Activated CD4-positive, CD25-positive, alpha-beta regulatory T cell treated with anti-CD3 and anti-CD28 coated beads, Interleukin-2, amount 50 U/mL, for 16 hours (primary cell): Measurements from ENCODE around the gene NDUFA7.
"Not testable (repeated sequence)": the region's sequence is repeated elsewhere in the genome, so short reads cannot be mapped to it uniquely, and the experiment has no call there.

Experiments
- DNase-seq: peaks from one replicate; pipeline ENCODE4 v3.0.0-alpha.2; 2020; ENCODE audit warnings: low read depth, low spot score

Gene NDUFA7

GRCh38 chr19:8342316-8342683 lies 21.1 kb upstream of the NDUFA7 start:
- no peak for DNase-seq

- DNase-seq, result not testable (repeated sequence)
Measured at GRCh38 chr19:8341504-8341903, 20.3 kb upstream of the NDUFA7 start.

DNA sequence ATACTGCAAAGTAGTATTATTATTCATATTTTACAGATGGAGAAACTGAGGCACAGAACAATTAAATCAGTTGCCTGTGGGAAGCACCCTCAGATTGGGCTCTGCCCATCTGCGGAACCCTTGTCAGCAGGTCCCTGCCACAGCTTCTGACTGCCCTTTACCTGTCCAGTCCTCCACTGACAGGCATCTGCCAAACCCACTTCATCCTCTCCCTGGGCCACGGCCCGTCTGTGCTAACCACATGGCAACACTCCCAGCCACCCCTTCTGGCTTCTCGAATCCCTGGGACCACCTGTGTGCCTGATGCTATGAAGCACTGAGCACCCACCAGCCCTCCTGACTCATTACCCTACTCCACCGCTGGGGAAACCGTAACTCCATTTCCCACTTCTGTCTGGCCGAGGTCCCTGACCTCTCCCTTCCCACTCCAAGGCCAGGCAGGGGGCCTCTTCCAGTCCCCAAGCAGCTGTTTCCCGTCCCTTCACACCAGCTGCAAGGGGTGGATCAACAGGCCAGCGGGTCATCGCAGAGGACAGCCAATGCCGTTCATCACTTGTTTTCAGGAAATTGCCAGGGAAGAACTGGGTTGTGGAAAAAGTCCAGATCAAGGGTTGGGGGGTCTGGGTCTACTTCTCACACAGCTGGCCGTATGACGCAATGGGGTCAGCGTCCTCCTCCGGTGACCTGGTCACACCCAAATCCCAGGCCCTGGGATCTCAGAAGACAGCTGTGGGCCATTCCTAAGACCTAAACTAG lies 19.3 kb upstream of the NDUFA7 start:
- no peak for DNase-seq

DNA sequence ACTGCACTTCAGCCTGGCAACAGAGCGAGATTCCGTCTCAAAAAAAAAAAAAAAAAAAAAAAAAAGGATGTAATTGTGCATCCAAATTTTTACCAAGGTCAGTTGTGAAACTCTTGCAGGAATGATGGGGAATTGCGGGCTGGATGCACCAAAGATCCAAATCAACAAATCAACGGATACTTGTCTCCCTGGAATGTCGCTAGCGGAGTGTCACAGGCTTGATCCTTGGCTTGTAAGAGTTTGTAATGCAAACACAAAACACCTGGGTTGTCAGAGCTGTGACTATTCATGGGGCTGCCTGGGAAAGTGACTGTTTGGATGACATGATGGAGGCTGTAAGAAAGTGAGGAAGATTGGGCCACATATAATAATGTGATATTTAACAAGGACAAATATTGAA lies 17.7 kb upstream of the NDUFA7 start:
- DNase-seq, result no peak

- no peak for DNase-seq
Measured at GRCh38 chr19:8337728-8338127, 16.6 kb upstream of the NDUFA7 start.

GRCh38 chr19:8336660-8337059 lies 15.5 kb upstream of the NDUFA7 start:
- DNase-seq, result no peak

DNA sequence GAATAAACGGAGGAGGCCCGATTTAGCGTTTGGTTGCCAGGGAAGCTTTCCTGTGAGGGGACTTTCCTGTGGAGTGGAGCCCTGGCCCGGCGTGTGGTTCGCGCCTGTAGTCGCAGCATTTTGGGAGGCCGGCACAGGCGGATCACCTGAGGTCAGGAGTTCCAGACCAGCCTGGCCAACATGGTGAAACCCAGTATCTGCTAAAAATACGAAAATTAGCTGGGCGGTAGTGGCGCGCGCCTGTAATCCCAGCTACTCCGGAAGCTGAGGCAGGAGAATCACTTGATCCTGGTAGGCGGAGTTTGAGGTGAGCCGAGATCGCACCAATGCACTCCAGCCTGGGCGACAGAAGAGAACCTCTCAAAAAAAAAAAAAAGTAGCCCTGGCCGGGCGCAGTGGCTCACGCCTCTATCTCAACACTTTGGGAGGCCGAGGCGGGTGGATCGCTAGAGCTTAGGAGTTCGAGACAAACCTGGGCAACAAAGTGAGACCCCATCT lies 14.9 kb upstream of the NDUFA7 start:
- DNase-seq, result no peak

DNA sequence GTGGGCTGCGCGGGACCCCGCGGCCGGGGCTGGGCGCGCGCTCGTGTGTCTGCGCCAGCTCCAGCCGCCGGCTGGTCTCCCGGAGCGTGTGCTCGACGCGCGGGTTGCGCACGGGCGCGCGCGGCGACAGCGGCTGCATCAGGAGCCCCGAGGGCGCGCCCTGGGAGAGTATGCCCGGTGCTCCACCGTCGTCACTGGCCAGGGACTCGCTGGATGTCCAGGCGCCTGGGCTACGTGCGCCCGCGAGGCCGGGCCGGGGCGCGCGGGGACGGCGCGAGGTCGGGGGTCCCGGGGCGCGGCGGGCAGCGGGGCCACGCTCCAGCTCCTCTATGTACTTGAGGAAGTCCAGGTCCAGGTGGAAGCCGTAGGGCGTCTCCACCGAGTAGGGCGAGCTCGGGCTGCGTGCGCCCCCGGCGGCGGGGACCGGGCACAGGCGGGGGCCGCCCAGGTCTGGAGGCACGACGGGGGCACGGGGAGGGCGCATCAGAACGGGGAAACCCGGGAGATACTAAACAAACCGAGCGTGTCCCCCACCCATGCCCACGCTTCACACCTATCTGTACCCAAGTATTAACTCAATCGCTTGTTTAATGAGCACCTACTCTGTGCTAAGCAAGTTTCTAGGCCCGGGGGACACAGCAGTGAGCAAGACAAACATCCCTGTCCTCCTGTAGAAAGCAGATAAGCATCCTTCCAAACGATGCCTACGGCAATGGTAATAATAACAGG lies 14.3 kb upstream of the NDUFA7 start:
- no peak for DNase-seq

GRCh38 chr19:8334458-8335342 lies 13.5 kb upstream of the NDUFA7 start:
- no peak for DNase-seq

DNA sequence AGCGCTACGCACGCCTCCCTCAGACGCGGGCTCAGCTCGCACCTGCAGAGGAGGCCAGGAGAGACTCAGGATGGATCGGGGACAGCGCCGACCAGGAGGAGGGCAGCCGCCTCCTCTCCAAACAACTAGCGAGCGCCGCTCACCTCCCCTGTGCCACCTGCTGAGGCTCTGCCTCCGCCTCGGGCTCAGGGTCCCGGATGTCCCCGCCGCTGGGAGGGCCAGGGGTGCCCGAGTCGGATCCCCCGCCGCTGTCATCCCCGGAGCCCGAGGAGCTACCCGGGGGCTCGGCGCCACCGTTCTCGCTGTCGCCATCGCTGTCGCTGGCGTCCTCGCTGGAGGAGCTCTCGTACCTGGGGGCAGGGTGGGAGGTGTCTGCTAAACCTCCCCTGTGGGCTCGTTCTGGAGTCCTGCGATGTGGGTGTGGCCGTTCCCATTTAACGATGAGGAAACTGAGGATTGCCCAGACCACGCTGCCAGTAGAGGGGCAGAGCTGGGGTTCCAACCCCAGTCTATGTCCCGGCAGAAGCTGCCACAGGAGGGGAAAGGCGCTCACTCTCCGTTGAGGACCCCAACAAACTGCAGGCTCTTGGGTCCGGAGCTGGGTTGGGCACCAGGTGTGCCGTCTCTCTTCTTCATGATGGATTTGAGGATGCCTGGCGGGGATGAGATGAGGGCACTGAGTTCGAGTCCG lies 12.7 kb upstream of the NDUFA7 start:
- no peak for DNase-seq

DNA sequence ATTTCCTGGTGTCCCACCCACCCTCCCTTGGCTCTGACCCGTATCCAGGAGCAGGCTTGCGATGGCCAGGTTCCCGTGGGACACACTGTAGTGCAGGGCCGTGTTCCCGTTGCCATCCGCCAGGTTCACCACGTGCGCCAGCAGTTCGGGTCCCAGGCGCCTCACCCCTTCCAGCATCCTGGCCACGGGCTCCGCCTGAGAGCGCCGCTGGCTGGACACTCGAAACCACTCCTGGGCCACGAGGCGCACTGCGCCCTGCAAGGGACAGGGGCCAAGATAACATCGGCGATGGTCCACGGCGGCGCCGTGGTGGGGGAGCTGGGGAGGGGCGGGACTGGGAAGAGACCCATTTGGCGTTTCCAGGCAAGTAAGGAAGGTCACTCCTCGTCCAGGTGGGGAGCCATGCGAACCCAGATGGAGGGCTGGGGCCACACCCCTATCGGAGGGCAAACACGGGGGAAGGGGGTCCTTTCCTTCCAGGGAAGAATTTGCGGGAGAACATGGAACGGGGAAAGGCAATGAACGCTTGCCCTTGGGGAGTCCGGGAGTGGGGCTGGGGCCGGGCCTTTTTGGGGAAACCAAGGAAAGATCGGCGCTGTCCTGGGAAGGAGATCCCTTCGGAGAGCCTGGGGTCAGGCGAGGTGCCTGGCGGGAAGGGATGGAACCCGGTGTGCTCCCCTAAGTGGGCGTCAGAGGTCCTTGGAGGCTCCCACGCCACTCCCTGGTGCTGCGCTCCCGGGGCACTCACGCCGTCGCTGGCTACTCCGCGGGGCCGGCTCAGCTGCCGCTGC lies 12.0 kb upstream of the NDUFA7 start:
- DNase-seq, result no peak

- no peak for DNase-seq
Measured at GRCh38 chr19:8331263-8331845, 10.2 kb upstream of the NDUFA7 start.

DNA sequence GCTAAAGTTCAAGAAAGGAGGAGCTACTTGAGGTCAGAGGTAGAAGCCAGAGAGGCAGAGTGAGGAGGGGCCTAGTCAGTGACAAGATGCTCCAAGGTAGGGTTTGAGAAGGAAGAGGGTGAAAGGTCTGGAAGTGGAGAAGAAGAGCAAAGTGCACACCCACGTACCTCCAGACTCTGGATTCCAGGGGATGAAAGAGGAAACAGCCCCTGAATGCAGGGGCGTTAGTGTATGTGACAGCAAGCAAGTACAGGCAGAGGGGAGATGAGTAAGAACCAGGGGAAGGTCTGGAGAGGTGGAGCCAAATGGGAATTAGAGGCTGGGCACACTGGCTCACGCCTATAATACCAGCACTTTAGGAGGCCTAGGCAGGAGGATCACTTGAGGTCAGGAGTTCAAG lies 8.8 kb upstream of the NDUFA7 start:
- no peak for DNase-seq

- no peak for DNase-seq
Measured at GRCh38 chr19:8325454-8325853, 4.3 kb upstream of the NDUFA7 start.

DNA sequence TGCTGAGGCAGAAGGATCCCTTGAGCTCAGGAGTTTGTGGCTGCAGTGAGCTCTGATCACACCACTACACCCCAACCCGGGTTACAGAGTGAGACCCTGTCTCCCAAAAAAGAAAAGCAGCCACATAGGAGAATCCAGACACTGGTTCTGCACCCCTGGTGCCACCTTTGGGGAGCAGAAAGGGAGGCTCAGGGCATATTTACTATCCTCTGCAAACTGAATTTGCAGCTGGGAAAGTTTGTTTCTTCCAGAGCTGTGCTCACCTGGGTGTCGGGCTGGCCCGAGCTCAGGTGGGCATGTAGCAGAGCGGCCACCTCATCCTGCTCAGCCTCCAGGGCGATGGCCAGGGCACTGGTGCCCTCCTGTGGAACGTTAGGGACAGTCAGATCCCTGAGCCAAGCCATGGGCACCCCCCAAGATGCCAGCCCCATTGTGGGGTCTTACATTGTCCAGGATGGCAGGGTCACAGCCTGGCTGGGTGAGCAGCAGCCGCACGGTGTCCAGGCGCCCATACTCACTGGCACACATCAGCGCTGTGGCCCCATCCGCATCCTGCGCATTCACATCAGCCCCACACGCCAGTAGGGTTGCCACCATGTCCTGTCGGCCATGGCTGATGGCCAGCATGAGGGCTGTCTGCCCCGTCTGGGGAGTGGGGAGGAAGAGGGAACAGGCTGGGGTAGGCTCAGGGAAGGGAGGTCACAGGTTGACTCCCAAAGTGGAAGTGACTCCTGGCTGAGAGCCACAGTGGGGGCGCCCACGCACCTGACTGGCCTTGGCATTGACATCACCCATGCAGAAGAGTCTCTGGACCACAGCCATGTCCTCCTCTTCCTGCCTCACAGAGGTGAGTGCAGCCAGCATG lies 3.2 kb upstream of the NDUFA7 start:
- DNase-seq, result no peak

DNA sequence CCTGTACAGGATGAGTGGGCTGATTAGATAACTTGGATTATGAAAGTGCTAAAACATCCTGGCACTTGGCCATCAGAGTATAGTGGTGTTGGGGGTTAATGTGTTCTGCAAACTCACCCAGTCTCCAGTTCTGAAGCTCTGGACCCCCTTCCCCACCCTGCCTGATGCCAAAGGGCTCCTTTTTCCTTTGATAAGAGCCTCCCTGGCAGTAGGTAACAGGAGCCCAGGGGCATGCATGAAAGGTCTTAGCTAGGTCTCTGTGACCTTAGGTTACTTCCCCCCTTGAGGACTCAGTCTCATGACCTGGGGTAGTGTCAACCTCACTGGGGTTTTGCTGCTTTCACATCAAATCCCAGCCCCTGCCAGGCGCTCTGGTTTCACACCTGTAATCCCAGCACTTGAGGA lies 2.6 kb upstream of the NDUFA7 start:
- DNase-seq, result no peak

DNA sequence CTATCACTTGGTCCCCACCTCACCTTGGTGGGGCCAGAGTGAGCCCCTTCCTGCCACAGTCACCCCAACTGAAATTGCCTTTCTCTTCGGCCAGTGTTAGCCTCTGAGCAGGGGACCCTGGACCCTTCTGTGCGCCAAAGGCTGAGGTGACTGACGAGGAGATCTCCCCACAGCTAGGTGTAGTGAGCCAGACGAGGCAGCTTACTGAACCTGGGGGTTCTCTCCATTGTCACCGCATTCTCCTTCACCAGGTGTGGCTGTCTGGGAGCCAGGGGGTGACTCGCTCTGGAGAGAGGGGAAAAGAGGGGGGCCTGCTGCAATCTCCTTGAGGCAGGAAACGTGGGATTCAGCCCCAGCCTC lies 1.4 kb upstream of the NDUFA7 start:
- no peak for DNase-seq

DNA sequence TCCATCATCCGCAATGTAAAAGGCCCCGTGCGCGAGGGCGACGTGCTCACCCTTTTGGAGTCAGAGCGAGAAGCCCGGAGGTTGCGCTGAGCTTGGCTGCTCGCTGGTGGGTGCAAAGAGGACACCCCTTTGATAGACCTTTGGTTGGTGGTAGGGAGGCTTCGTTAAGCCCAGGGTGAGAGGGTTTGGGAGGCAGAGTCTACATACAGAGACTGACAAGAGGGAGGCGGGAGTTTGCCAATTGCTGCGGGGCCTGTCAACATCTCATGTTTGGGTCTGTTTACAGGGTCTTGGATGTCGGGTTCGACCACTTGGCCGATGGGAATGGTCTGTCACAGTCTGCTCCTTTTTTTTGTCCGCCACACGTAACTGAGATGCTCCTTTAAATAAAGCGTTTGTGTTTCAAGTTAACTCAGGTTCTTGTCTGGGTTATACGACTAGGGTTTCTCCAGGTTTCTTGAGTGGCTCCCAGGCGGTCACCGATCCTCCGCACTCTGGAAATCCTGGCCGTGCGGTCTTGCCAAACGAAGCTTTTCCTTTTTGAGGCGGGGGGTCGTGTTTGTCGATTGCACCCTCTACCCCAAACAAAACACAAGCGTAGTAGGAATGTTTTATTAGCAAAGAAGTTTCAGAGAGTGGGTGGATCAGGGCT lies 937 bp upstream of the NDUFA7 start:
- no peak for DNase-seq

- DNase-seq, result no peak
Measured at GRCh38 chr19:8320564-8321066, 560 bp downstream of the NDUFA7 start.
